Panc1 (cell line): ENCODE data around the gene CYP1A2. TPM values are rescaled to one million over a fixed set of nuclear protein-coding genes. Genes with fewer than 3 reads are reported as not detected.

Source experiments
- ATAC-seq: fragments of 200-7000 bp; cut with Tn5 transposase; 2 replicates; pipeline ENCODE4 v1.9.1; 2020; ENCODE audit warnings: mild to moderate bottlenecking, moderate library complexity
- BruUV-seq: library from RNA; stranded (reverse); fragments of 400-500 nt; replicated peaks from 2 replicates; lab custom pipeline; 2021; lab: Mats Ljungman, UMichigan
- CTCF ChIA-PET: fragments of 300-600 bp; sonication (Branson Sonifier 250); formaldehyde crosslinking; loops from one replicate; lab custom pipeline; 2022; ENCODE audit warnings: antibody characterized with exemption; lab: Charles Lee
- POLR2A ChIA-PET: fragments of 300-600 bp; sonication (Branson Sonifier 250); formaldehyde crosslinking; loops from one replicate; lab custom pipeline; 2022; ENCODE audit warnings: antibody characterized with exemption; lab: Charles Lee
- DNase-seq: peaks from one replicate; pipeline ENCODE4 v3.0.0-alpha.2; 2010; ENCODE audit warnings: low read depth, low spot score
- H3K27ac ChIP-seq: 2 replicates; pipeline ENCODE4 v1.5.1; 2011; ENCODE audit warnings: mild to moderate bottlenecking, low read length, inconsistent platforms
- H3K27me3 ChIP-seq: fragments of 200-500 bp; sonication (Bioruptor generic); 2 replicates; pipeline ENCODE4 v1.6.0; 2014; ENCODE audit warnings: low read length, inconsistent platforms; ENCODE audit not compliant: control insufficient read depth, insufficient read depth
- H3K36me3 ChIP-seq: fragments of 200-500 bp; sonication (Bioruptor generic); 2 replicates; pipeline ENCODE4 v1.5.1; 2014; ENCODE audit warnings: inconsistent platforms, mild to moderate bottlenecking, low read length, moderate library complexity; ENCODE audit not compliant: control insufficient read depth, insufficient read depth
- H3K4me1 ChIP-seq: 2 replicates; pipeline ENCODE4 v1.5.1; 2011; ENCODE audit warnings: inconsistent platforms, mild to moderate bottlenecking, low read length, moderate library complexity; ENCODE audit not compliant: control insufficient read depth, insufficient read depth
- H3K4me3 ChIP-seq, 2 experiments: 2 replicates each; pipeline ENCODE4 v1.5.1; 2011 to 2012; ENCODE audit warnings: low read depth in 2 of 2, low read length in 2 of 2, mild to moderate bottlenecking in 2 of 2, inconsistent platforms in 1 of 2, moderate library complexity in 1 of 2
- H3K9me3 ChIP-seq: fragments of 200-500 bp; sonication (Bioruptor generic); 2 replicates; pipeline ENCODE4 v1.5.1; 2014; ENCODE audit warnings: low read depth, mild to moderate bottlenecking, inconsistent platforms, low read length, moderate library complexity; ENCODE audit not compliant: control insufficient read depth, insufficient read depth
- POLR2AphosphoS5 ChIP-seq: IDR thresholded peaks from 2 replicates; pipeline ENCODE4 v1.6.1; 2012; ENCODE audit warnings: mild to moderate bottlenecking, low read depth, low read length, moderate library complexity
- TCF7L2 ChIP-seq: IDR thresholded peaks from 2 replicates; pipeline ENCODE4 v1.6.1; 2011; ENCODE audit warnings: mild to moderate bottlenecking, low read depth, low read length, inconsistent platforms
- in situ Hi-C: cut with HindIII; loops from 2 replicates; pipeline ENCODE4 v1.10.0; 2016; ENCODE audit warnings: low sequenced_read_pairs, low pct_unique_long_range_greater_than_20kb
- intact Hi-C: fragments of 100-400 bp; cut with micrococcal nuclease; formaldehyde crosslinking; loops from one replicate; pipeline ENCODE4 v1.10.0; 2022; ENCODE audit not compliant: unreplicated experiment
- total RNA-seq: library from RNA; stranded (reverse); gene quantifications from one replicate; pipeline ENCODE4 v1.2.1, GENCODE V29; 2021; ENCODE audit not compliant: unreplicated experiment
- TF ChIP-seq, protein P1 (sequence below): fragments of 450-650 bp; IDR thresholded peaks from 2 replicates; pipeline ENCODE4 v1.5.1; 2017; ENCODE audit warnings: mild to moderate bottlenecking
- TF ChIP-seq, protein P2 (sequence below), 2 experiments: IDR thresholded peaks; 2 replicates each; pipeline ENCODE4 v1.6.1; 2011 to 2012; ENCODE audit warnings: low read depth in 2 of 2, control low read depth in 1 of 2, low read length in 1 of 2, mild to moderate bottlenecking in 1 of 2, moderate library complexity in 1 of 2; ENCODE audit not compliant: insufficient read depth in 1 of 2

Gene CYP1A2
- total RNA-seq, 1 experiment from 2014 or later = not detected

- Histone ChIP-seq H3K27ac (no peak overlapping the region), H3K27me3 (no peaks in the 10 kb centered on the region), H3K4me1 (no peaks in the 10 kb centered on the region; the same call in 1 of the 2 replicates), H3K9me3 (no peaks in the 10 kb centered on the region), H3K36me3 (no peaks in the 10 kb centered on the region), H3K4me3 (no peak overlapping the region; a peak in 1 of 4 replicates)
- ChIA-PET CTCF (interaction anchor here (0.5 to 5.6 kb wide), 14 partner anchors 12 to 639 kb away, joined by 3 to 106 read pairs (median 4); partner anchors contain the start of gene CYP1A1), POLR2A (interaction anchor here (0.6 kb wide), 1 partner anchor 81 kb away, joined by 3 read pairs; no protein-coding TSS in a partner anchor)
- intact Hi-C loops (loop anchor here (1.0 kb wide), 1 partner anchor 133 kb away; no protein-coding TSS in a partner anchor), in situ Hi-C loops (loop anchor here (25.0 kb wide), 1 partner anchor 131 kb away; no protein-coding TSS in a partner anchor)
- BruUV-seq = no TSS peak
- DNase-seq = no peak
- peak; percentile 8; the same call in 1 of the 2 replicates for ATAC-seq
- TF ChIP-seq TCF7L2 = no peak
- TF ChIP-seq, protein P1, sequence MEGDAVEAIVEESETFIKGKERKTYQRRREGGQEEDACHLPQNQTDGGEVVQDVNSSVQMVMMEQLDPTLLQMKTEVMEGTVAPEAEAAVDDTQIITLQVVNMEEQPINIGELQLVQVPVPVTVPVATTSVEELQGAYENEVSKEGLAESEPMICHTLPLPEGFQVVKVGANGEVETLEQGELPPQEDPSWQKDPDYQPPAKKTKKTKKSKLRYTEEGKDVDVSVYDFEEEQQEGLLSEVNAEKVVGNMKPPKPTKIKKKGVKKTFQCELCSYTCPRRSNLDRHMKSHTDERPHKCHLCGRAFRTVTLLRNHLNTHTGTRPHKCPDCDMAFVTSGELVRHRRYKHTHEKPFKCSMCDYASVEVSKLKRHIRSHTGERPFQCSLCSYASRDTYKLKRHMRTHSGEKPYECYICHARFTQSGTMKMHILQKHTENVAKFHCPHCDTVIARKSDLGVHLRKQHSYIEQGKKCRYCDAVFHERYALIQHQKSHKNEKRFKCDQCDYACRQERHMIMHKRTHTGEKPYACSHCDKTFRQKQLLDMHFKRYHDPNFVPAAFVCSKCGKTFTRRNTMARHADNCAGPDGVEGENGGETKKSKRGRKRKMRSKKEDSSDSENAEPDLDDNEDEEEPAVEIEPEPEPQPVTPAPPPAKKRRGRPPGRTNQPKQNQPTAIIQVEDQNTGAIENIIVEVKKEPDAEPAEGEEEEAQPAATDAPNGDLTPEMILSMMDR = no peak
- TF ChIP-seq POLR2AphosphoS5 = no peak
Observed at GRCh38 chr15:74768099-74768770, 19.6 kb downstream of the CYP1A2 start.

DNA sequence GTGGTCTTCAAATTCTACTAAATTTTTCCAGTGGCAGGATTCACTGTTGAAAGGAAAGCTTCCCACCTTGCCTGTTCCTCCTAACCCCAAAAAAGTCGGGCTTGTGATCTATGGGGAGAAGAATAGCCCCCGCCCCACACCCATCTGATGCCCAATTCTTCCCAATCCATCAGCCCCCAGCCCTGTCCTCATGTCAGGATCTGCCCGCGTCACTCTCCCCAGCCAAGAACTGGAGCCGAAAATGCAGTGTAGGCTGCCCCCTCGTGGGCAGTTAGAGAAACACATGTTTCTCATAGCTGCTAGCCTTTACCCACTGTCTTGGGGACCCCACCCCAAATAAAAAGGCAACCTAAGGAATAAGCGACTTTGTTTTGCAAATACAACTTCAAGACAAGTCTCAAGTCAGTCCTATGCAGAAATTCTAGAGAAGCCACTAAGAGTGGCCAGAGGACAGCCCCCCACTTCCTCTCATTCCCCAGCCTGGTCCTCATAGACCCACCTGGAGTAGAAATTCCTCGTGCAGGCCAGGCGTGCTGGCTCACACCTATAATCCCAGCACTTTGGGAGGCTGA is 20.2 kb downstream of the CYP1A2 start:
- DNase-seq (no peak), ATAC-seq (peak; percentile 69)
- Histone ChIP-seq H3K27me3 (no peaks in the 10 kb centered on the region), H3K4me3 (no peak overlapping the region; a peak in 1 of 4 replicates), H3K36me3 (no peaks in the 10 kb centered on the region), H3K4me1 (no peaks in the 10 kb centered on the region; the same call in 1 of the 2 replicates), H3K9me3 (no peaks in the 10 kb centered on the region), H3K27ac (no peak overlapping the region)
- no peak for TF ChIP-seq POLR2AphosphoS5
- TF ChIP-seq, protein P2, sequence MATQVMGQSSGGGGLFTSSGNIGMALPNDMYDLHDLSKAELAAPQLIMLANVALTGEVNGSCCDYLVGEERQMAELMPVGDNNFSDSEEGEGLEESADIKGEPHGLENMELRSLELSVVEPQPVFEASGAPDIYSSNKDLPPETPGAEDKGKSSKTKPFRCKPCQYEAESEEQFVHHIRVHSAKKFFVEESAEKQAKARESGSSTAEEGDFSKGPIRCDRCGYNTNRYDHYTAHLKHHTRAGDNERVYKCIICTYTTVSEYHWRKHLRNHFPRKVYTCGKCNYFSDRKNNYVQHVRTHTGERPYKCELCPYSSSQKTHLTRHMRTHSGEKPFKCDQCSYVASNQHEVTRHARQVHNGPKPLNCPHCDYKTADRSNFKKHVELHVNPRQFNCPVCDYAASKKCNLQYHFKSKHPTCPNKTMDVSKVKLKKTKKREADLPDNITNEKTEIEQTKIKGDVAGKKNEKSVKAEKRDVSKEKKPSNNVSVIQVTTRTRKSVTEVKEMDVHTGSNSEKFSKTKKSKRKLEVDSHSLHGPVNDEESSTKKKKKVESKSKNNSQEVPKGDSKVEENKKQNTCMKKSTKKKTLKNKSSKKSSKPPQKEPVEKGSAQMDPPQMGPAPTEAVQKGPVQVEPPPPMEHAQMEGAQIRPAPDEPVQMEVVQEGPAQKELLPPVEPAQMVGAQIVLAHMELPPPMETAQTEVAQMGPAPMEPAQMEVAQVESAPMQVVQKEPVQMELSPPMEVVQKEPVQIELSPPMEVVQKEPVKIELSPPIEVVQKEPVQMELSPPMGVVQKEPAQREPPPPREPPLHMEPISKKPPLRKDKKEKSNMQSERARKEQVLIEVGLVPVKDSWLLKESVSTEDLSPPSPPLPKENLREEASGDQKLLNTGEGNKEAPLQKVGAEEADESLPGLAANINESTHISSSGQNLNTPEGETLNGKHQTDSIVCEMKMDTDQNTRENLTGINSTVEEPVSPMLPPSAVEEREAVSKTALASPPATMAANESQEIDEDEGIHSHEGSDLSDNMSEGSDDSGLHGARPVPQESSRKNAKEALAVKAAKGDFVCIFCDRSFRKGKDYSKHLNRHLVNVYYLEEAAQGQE (IDR thresholded peaks at IDR 0.05; ENCODE audit: insufficient read depth in 1 of 2, low read depth in 2 of 2, low read length in 1 of 2) = no peak
- TF ChIP-seq, protein P1 = peak; percentile 89
- ChIA-PET CTCF (interaction anchor here (0.5 to 5.6 kb wide), 15 partner anchors 10 to 639 kb away, joined by 3 to 106 read pairs (median 4); partner anchors contain the start of gene CYP1A1), POLR2A (interaction anchor here (0.6 kb wide), 1 partner anchor 80 kb away, joined by 3 read pairs; no protein-coding TSS in a partner anchor)
- no TSS peak for BruUV-seq
- intact Hi-C loops = loop anchor here (1.0 kb wide), 1 partner anchor 134 kb away; no protein-coding TSS in a partner anchor
- in situ Hi-C loops = loop anchor here (25.0 kb wide), 1 partner anchor 132 kb away; no protein-coding TSS in a partner anchor
